ENCODE data around the gene MDC1. TPM values are rescaled to one million over a fixed set of nuclear protein-coding genes. Genes with fewer than 3 reads are reported as not detected.

MDC1 gene
- total and polyA plus RNA-seq, 7 donors, result 1.8 to 17.4 (median 5.4) TPM

DNA sequence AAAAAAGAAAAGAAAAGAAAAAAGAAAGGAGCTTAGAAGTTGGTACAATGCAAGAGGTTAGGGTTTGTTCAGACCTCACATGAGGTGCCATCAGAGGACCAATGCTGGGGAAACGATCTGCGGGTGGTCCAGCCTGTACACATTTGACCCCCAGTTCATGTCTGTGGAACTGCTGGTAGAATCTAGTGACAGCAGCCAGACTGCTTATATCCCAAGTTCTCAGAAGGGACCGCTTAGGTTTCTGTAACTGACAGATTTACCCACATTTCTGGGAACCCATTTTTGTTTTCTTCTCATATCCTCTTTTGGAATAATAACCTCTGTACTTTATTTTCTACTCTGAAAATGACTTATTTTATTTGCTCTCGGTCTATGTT lies 35.3 kb downstream of the MDC1 start:
- TF ChIP-seq EP300 (IDR thresholded peaks at IDR 0.05), result no peak
- TF ChIP-seq POLR2A (IDR thresholded peaks at IDR 0.05), result no peak
- TF ChIP-seq POLR2AphosphoS5 (IDR thresholded peaks at IDR 0.05), result no peak
- no peak for TF ChIP-seq CTCF (IDR thresholded peaks at IDR 0.05)
- Histone ChIP-seq H3K4me3 (peak overlapping the region; percentile 7 to 87 (median 71)), H3K27me3 (no peaks in the 10 kb centered on the region), H3K4me1 (peaks cover 0 to 79% (median 72%) of the 10 kb centered on the region in 4 donors), H3K36me3 (peaks cover 7 to 32% (median 19%) of the 10 kb centered on the region in 4 donors), H3K9me3 (no peaks in the 10 kb centered on the region), H3K27ac (peak overlapping the region; percentile 94 to 99 (median 98))
- intact Hi-C loops (cut with DNase I), result loop anchor here (2.0 to 5.0 kb wide), 2 partner anchors 101 to 146 kb away; no protein-coding TSS in a partner anchor
- no peak for DNase-seq
- 27 to 74% methylated on average over 4 of the region's 4 CpGs for WGBS, 2 donors

DNA sequence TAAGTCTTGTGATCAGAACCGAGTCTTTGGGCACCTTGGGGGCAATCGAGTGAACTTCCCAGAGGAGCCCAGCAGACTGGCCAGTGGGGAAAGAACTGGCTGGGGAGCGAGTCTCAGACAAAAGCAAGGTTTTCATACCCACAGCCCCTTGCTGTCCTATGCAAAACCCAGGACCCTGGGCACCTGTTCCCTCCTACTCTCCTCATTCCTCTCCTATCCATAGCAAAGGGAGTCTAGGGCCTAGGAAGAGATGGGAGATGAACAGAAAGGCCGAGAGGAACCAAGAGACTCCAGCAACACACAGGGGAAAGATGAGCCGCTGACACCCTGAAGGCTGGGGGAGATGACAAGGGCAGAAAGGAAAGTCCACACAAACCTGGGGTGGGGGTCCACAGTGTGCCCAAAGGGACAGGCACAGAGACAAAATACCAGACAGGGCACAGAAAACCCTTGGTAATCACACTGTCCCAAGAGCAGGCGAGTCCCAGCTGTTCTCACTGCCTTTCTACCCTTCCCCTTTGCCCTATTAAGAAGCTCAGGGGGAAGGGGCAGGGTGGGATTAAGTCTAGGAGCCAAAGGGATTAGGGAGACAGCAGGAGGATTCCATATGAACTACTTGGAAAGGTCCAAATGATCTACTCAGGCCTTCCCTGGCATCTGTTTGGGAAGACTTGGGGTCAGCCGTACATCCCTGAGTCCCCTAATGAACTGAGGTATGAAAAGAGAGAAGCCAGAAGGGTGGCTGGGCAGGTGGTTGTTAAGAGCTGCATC lies 37.1 kb downstream of the MDC1 start:
- peak overlapping the region in 2 of 4 donors; percentile 63 to 79 for H3K4me3 ChIP-seq
- H3K9me3 ChIP-seq, result no peaks in the 10 kb centered on the region
- TF ChIP-seq POLR2A (IDR thresholded peaks at IDR 0.05) (no peak), EP300 (IDR thresholded peaks at IDR 0.05) (no peak), CTCF (IDR thresholded peaks at IDR 0.05) (no peak), POLR2AphosphoS5 (IDR thresholded peaks at IDR 0.05) (no peak)
- H3K27ac ChIP-seq, result peak overlapping the region; percentile 94 to 99 (median 98)
- peaks cover 15 to 42% (median 28%) of the 10 kb centered on the region in 4 donors for H3K36me3 ChIP-seq
- no peak for DNase-seq
- H3K4me1 ChIP-seq, result peaks cover 0 to 66% (median 61%) of the 10 kb centered on the region in 4 donors
- 66 to 74% methylated on average over 7 of the region's 7 CpGs for WGBS, 2 donors
- no peaks in the 10 kb centered on the region for H3K27me3 ChIP-seq
- intact Hi-C loops (cut with DNase I), result loop anchor here (1.0 to 5.0 kb wide), 3 partner anchors 42 to 197 kb away; no protein-coding TSS in a partner anchor

- Histone ChIP-seq H3K4me3 (peak overlapping the region in 2 of 4 donors; percentile 63 to 79), H3K4me1 (peaks cover 0 to 58% (median 53%) of the 10 kb centered on the region in 4 donors), H3K9me3 (no peaks in the 10 kb centered on the region), H3K27ac (peak overlapping the region; percentile 94 to 99 (median 98)), H3K36me3 (peaks cover 15 to 42% (median 28%) of the 10 kb centered on the region in 4 donors), H3K27me3 (no peaks in the 10 kb centered on the region)
- 9% methylated on average over 31 of the region's 31 CpGs for WGBS, 2 donors
- DNase-seq, result peak; percentile 94
- intact Hi-C loops (cut with DNase I), result loop anchor here (1.0 to 2.0 kb wide), 2 partner anchors 43 to 198 kb away; no protein-coding TSS in a partner anchor
- TF ChIP-seq CTCF (IDR thresholded peaks at IDR 0.05) (peak; percentile 92 to 98 (median 97)), POLR2A (IDR thresholded peaks at IDR 0.05) (no peak), POLR2AphosphoS5 (IDR thresholded peaks at IDR 0.05) (peak in 2 of 4 donors; percentile 30 to 40), EP300 (IDR thresholded peaks at IDR 0.05) (no peak)
Measured at GRCh38 chr6:30678964-30679726, 37.9 kb downstream of the MDC1 start.

GRCh38 chr6:30676660-30677285 lies 40.3 kb downstream of the MDC1 start:
- H3K27ac ChIP-seq, result peak overlapping the region in 1 of 4 donors; percentile 29
- peaks cover 15 to 42% (median 28%) of the 10 kb centered on the region in 4 donors for H3K36me3 ChIP-seq
- 76 to 81% methylated on average over 10 of the region's 10 CpGs for WGBS, 2 donors
- H3K9me3 ChIP-seq, result no peaks in the 10 kb centered on the region
- peaks cover 0 to 50% (median 41%) of the 10 kb centered on the region in 4 donors for H3K4me1 ChIP-seq
- no peak overlapping the region for H3K4me3 ChIP-seq
- H3K27me3 ChIP-seq, result no peaks in the 10 kb centered on the region
- DNase-seq, result no peak
- TF ChIP-seq POLR2AphosphoS5 (IDR thresholded peaks at IDR 0.05) (no peak), POLR2A (IDR thresholded peaks at IDR 0.05) (no peak), CTCF (IDR thresholded peaks at IDR 0.05) (no peak), EP300 (IDR thresholded peaks at IDR 0.05) (no peak)
- intact Hi-C loops (cut with DNase I), result no loop called here

Data from sigmoid colon (tissue), 7 donors.